HG03460 (cell line): ENCODE results near the gene SPATC1L.
"Not testable (repeated sequence)": the region's sequence is repeated elsewhere in the genome, so short reads cannot be mapped to it uniquely, and the experiment has no call there.

ENCODE experiments used
- ATAC-seq: cut with Tn5 transposase; IDR thresholded peaks from one replicate; pipeline ENCODE4 v1.9.1; 2021; ENCODE audit not compliant: unreplicated experiment

SPATC1L gene

DNA sequence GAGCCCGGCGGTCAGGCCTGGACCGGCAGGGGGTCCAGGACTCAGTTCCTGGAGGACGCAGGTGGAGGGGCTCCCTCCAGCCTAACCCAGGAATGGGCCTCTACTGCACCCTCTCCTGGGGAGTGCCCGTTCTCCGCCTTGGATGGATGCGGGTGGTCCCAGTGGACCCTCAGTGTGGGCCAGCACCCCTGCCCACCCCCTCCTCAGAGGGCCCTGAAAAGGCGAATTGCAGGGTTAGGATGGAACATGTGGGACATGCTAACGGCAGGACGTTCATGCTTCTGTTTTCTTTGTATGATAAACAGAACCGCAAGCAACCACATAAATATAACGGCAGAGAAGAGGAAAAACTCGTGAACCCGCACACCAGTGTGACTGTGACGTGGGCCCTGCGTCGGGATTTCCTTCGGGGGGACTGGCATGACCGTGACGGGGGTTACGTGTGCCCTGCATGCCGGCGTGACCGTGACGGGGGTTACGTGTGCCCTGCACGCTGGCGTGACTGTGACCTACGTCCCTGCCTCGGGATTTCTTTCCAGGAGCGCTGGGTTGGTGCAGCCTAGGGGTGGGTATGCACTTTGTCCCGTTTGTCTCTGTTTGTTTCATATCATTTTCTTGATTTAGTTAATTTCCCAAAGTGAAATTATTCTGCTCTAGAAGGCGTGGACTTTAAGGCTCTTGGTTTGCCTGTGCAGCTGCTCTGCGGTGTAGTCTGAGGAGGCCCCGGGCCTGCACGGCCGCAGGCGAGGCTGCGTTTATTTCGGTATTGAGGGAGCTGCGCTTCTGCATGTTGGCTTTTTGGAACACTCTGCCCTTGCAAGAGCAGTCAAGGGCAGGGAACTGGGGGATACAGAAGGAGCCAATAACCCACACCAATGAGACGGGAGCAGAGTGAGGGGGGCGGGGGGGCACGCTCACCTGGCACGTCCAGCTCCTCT lies 32.0 kb downstream of the SPATC1L start:
- no peak for ATAC-seq

DNA sequence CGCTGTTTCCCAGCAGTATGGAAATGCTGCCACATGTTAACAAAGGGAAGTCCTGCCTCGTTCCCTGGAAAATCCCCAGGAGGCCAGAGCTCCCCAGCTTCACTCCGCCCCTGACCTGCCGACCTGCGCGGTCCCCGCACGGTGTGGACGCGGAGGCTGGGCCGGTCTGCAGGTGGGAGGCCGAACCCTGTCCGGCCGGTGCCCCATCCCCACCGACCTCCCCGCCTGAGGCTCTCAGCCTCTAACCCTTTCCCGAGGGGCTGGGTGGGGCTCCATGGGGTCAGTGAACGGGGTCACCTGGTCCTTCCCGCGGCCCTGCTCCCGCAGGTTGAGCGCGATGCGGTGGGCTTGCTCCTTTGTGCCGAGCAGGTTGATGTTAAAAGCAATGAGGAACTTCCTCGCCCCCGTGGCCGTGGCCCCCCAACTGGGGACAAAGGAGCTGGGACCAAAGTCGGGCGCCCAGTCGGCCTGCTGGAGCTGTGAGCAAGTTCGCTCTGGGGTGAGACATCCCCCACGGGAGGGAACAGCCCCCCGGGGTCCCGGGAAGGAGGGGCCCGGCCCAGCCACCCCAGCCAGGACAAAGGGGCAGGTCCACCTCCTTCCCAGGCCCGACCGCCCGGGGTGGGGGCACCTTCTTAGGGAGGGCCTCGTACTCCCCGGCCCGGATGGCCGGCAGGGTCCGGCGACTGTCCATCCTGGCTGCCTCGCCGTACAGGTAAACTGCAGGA lies 32.8 kb downstream of the SPATC1L start:
- no peak for ATAC-seq

DNA sequence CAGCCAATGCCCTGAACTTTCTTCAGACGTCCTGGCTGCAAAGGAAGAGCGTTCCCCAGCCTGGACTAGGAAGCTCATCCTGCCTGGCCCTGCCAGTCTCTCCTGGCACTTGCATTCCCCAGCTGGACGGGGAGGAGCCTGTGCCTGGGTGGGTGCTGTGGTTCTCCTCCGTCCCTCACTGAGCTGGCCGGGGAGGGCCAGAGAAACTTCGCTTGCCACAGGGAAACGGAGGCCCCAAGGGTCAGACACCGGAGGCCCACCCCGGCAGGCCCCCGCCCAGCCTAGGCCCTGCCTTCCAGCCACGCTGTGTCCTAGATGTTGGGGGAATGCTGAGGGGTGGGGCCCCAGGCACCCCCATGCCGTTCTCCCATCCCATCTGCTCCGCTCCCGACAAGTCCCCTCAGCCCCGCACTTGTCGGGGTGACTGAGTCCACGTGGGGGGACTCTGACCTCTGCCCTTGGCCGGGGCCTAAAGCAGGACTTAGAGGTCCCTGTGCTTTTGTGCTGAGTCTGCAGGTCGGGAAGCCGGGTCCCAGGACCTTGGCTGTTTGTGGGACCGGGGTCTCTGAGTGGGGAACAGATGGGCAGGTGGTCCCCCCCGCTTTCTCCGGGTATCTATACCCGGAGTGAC lies 33.7 kb downstream of the SPATC1L start:
- no peak for ATAC-seq

DNA sequence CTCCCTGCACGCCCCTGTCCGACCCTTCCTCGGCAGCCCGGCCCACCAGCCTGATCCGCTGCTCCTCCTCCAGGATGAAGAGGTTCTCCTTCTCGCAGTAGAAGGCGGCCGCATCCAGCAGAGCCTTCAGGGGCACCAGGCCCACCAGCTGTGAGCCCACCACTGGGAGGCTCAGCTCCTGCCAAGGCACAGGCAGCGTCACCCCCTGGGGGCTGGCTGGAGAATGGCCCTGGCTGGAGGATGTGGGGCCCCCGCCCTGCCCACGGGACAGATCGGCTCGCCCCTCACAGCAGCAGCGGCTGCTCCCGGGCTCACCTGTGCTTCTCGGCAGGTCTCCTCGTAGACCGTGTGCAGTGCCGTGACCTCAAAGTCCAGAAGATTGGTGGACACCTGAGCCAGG lies 34.2 kb downstream of the SPATC1L start:
- ATAC-seq: no peak

DNA sequence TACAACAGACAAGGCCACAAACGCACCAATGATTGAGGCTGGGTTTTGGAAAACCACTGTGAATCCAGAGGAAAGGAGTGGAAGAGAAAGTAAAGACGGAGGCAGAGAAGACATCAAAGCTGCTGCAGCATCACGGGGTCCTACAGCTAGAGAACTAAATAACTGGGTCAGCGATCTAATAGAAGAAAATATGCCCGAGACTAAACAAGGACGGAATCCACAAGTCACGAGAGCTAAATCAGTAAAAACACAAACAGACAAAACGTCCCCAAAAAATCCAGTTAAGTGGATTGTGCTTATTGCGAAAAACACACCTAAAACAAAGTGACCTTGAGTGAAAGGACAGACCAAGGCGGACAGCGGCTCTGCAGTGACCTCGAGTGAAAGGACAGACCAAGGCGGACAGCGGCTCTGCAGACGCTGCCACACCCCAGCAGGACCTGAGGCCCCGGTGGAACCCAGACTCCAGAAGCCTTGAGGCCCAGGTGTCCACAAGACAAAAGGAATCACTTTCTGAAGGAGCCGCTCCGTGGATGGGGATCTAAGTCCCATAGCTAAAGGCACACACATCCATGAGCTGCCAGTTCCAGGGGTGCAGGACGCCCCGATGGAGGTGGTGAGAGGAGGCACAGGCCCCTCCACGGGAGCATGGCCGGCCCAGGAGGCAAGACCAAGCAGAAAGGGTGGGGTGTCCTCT lies 34.9 kb downstream of the SPATC1L start:
- ATAC-seq: no peak

DNA sequence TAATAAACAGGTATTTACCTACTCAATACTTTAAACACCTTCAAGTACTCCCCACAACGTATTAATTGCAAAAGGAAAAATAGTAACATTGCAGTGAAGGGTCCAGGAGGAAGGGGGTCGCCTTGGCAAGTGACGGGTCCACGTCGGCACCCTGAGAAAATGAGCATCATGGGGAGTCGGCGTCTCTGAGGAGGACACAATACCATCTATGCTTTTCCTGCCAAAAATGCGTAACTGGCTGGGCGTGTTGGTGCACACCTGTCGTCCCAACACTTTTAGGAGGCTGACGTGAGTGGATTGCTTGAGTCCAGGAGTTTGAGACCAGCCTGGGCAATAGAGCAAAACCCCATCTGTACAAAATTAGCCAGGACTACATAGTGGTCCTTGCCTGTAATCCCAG lies 36.2 kb downstream of the SPATC1L start:
- no peak for ATAC-seq

DNA sequence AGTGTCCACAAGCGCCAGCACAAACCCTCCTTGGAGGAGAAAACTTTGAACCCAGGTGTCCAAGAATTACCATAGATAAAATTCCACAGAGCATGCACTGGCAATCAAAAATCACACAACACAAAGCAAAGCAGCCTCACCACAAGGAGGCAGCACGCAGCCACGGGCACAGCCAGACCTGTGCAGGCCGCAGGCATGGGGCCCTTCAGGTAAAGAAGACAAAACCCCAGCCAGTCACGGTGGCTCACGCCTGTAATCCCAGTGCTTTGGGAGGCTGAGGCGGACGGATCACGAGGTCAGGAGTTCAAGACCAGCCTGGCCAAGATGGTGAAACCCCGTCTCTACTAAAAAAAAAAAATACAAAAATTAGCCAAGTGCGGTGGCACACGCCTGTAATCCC lies 36.8 kb downstream of the SPATC1L start:
- ATAC-seq: not testable (repeated sequence)

DNA sequence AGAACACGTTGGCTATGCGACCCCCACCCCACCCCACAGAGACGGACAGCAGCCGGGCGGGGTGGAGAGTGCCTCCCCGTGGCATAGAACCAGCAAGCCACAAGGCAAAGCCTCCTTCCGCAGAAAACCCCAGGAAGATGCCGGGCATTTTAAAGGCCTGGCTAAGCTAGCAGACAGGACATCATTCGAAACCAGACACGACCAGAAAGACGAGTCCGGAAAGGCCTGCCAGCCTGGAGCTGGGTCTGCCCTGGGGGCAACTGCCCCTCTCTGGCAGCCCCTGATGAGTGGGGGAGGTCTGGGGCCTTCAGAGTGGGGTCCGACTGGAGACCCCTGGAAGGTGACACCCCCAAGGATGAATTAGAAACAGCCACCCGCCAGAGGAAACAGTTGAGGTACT lies 37.4 kb downstream of the SPATC1L start:
- no peak for ATAC-seq

DNA sequence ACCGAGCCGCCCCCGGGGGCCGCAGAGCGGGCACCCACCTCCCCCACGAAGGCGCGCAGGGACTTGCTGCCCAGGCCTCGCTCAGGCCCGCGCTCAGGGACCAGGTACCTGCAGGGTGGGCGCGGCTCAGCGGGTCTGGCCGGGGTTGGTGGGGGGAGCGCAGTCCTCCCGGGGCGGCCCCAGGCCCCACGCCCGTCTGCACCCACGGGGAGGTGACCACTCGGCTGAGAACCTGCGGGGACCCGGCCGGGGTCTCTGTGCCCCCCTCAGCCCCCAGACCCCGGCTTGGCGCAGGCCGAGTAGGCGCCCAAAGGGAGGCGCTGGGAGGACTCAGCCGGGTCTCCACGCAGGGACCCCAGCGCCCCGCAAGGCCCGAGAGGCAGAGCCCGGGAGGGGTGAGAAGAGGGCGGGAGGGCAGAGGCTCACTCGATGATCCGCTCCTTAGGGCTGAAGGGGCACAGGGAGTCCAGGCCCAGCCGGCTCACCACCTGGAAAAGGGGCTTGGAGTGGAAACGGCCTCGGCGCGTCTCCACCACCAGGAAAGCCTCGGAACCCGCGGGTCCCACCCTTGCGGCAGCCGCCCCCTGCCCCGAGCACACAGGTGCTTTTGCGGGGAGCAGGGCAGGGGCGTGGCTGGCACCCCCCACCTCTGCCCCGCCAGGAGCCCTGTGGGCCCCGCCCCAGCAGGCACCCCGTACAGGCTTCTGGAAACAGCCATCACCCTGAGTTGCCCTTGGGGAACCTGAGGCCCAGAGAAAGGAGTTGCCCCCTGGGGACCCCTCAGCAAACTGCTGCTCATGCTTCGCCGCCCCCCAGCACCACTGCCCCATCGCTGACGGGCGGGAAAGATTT lies 38.2 kb downstream of the SPATC1L start:
- ATAC-seq: no peak

DNA sequence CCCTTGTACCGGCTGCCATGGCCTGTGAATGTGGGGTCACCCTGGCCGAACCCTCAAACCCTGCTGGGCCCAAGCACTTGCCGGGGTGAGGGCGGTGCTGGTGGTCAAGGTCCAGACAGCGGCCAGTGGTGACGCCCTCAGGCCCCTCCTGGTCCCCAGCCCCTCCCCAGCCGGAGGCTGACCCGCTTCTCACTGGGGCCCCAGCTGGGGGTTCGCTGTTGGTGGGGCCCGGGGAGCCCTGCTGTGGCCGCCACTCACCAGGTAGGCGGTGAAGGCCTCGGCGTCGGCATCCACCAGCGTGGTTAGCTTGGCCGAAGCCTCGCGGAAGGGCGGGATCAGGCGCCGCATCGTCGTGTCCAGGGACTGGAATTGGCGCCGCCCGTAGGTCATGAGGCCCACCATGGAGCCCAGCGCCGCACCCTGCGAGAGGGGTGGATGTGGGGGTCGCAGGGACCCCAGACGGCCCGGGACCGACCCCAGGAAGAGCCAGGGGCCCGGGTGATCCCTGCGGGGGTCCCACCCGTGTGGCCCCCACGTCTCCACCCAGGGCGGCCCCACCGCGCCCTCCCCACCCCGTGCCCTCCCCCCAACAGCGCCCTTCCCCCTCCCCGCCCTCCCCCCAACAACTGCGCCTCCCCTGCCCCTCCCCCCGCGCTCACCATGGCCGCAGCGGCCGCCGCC lies 39.0 kb downstream of the SPATC1L start:
- ATAC-seq: no peak

DNA sequence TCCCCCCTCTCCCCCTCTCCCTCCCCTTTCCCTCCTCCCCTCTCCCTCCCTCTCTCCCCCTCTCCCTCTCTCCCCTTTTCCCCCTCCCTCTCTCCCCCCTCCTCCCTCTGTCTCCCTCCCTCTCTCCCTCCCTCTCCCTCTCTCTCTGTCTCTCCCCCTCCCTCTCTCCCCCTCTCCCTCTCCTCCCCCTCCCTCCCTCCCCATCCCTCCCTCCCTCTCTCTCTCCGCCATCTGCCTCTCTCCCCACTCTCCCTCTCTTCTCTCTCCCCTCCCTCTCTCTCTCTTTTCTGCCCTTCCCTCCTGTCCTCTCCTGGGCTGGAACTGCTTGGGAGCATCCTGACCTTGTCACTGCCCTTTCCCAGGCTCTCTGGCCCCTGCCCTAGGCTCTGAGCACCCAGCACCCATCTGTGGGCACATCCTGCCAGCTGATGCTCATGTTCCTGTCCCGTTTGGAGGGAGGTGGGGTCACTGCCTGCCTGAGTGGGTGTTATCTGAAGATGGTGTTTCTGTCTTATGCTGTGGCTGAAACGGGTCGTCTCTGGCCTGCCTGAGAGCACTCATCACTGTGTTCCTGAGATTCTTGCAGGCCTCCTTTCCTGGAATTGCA lies 39.7 kb downstream of the SPATC1L start:
- ATAC-seq: no peak

DNA sequence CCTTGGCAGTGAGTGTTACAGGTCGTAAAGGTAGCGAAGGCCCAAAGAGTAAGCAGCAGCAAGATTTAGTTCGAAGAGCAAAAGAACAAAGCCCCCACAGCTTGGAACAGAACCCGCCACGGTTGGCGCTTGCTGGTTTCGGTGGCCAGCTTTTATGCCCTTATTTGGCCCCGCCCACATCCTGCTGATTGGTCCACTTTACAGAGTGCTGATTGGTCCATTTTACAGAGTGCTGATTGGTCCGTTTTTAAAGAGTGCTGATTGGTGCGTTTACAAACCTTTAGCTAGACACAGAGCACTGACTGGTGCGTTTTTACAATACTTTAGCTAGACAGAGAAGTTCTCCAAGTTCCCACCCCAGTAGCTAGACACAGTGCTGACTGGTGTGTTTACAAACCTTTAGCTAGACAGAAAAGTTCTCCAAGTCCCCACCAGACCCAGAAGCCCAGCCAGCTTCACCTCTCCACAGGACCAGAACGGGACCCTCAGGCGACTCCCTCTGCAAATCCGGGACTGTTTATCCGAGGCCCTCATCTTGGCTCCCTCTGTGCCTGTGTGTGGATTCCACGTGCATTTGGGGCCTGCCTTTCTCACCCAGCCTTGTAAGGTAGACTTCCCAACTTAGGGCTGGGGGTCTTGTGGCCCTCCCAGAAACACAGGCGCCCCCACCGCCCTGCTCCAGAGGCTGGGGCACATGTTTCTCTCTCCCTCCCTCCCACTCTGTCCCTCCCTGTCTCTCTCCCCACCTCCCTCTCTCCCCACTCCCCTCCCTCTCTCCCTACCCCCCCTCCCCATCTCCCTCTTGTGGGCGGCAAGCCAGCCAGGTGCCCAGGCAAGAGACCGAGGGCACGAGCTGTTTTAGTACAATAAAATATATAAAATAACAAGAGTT lies 41.4 kb downstream of the SPATC1L start:
- no peak for ATAC-seq

DNA sequence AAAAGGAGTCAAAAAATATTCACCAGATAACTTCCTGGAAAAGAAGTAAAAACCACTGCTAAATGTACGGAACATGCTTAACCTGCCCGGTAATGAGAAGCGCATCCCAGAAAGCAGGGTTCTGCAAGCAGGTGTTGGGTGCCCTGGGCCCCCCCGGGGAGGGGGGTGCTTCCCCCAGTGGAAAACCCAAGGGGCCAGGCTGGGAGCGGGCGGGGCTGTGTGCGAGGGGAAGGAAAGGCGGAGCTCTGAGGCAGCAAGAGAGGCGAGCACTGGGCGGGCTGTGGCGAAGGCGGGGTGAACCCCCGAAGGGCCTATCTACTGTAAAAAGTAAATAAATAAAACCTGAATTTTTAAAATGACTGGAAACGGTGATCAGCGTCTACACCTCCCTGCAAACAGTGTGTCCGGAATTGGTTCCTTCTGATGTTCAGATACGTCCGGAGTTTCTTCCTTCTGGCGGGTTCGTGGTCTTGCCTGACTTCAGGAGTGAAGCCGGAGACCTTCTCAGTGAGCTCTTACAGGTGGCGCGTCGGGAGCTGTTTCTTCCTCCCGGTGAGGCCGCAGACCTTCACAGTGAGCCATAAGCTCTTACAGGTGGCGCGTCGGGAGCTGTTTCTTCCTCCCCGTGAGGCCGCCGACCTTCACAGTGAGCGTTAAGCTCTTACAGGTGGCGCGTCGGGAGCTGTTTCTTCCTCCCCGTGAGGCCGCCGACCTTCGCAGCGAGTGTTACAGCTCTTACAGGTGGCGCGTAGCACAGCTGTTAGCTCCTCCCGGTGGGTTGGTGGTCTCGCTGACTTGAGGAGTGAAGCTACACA lies 42.3 kb downstream of the SPATC1L start:
- ATAC-seq: no peak

DNA sequence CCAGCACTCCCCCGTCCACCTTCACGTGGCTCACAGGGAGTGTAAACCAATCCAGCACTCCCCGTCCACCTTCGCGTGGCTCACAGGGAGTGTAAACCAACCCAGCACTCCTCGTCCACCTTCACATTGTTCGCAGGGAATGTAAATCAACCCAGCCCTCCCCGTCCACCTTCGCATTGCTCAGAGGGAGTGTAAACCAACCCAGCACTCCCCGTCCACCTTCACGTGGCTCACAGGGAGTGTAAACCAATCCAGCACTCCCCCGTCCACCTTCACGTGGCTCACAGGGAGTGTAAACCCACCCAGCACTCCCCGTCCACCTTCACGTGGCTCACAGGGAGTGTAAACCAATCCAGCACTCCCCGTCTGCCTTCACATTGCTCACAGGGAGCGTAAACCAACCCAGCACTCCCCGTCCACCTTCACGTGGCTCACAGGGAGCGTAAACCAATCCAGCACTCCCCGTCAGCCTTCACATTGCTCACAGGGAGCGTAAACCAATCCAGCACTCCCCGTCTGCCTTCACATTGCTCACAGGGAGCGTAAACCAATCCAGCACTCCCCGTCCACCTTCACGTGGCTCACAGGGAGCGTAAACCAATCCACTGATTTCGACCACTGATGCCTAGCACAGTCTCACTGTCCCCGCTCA lies 43.8 kb downstream of the SPATC1L start:
- ATAC-seq: not testable (repeated sequence)

DNA sequence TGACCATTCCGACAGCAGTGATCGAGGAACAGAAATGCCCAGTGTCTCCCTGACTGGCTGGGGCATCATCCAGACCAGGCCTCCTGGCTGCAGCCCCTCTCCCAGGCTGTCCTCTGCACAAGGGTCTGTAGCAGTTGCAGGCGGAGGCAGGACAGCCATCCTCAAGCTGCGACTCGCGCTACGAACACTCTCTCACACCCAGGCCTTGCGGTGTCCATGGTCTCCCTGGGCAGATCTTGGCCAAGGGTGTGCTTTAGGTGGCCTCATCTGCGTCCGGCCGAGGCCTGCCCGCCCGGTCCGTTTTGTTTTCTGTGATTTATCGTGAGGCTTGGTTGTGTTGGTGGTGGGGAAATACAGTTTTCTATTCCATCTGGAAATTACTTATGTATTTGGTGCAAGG lies 44.6 kb downstream of the SPATC1L start:
- no peak for ATAC-seq

DNA sequence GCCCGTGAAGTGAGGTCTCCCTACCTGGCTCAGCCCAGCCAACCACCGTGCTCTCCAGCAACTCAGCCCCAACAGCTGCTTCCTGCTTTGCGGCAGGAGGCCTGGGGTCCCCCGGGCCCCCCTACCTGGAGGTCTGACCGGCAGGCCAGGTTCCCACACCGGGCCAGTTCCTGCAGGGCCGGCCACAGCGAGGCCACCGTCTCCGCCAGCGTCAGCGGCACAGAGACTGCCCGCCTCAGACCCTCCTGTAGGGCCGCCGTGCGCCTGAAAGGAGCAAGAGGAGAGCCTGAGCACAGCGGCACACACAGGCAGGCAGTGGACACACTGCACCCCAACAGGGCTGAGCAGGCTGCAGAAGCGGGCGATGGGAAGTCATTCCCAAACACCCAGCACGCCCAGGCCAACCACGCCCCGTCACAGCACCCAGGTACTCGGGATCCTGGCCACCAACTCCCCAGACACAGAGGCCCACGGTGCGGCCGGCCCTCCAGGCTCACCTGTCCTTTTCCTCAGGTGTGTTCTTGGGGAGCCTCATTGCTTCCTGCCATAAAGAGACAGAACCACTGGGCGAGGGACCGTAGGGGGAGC lies 45.8 kb downstream of the SPATC1L start:
- no peak for ATAC-seq

DNA sequence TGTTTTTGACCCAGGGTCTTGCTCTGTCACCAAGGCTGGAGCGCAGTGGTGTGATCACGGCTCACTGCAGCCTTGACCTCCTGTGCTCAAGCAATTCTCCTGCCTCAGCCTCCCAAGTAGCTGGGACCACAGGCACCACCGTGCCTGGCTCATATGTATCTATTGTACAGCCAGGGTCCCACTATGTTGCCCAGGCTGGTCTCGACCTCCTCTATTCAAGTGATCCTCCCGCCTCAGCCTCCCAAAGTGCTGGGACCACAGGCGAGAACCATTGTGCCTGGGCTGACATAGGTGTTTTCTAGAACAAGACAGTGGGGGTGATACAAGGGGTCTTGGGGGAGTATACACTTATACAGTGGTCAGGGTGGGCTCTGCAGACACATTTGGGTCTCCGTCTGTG lies 46.4 kb downstream of the SPATC1L start:
- ATAC-seq: no peak
